Keratinocyte (primary cell): ENCODE data around the gene TTC1. TPM values are rescaled to one million over a fixed set of nuclear protein-coding genes. Genes with fewer than 3 reads are reported as not detected.
"Not testable (repeated sequence)": the region's sequence is repeated elsewhere in the genome, so short reads cannot be mapped to it uniquely, and the experiment has no call there.

Source experiments
- DNase-seq: peaks from one replicate; pipeline ENCODE4 v3.0.0-alpha.2; 2011; ENCODE audit warnings: low read depth, missing footprints, low spot score
- FAIRE-seq: peaks from 2 replicates; lab custom pipeline; 2011; peaks lifted over from hg19 to GRCh38; lab: Jason Lieb, UNC
- H2AFZ ChIP-seq: 2 replicates; pipeline ENCODE4 v1.6.0; 2012; ENCODE audit warnings: low read length, control low read depth, inconsistent platforms; ENCODE audit not compliant: control insufficient read depth
- H3K27ac ChIP-seq: 2 replicates; pipeline ENCODE4 v1.5.1; 2011; ENCODE audit warnings: low read length; ENCODE audit not compliant: control insufficient read depth, insufficient read depth
- H3K27me3 ChIP-seq: 3 replicates; pipeline ENCODE4 v1.6.0; 2011; ENCODE audit warnings: low read length; ENCODE audit not compliant: control insufficient read depth, insufficient read depth; ENCODE audit errors: extremely low read depth
- H3K36me3 ChIP-seq, 2 experiments: 2 replicates in 1 of 2; 3 replicates in 1 of 2; pipeline ENCODE4 v1.5.1; 2011; ENCODE audit warnings: low read length in 2 of 2, mild to moderate bottlenecking in 1 of 2; ENCODE audit not compliant: control insufficient read depth in 2 of 2, insufficient read depth in 2 of 2; ENCODE audit errors: extremely low read depth in 1 of 2
- H3K4me1 ChIP-seq: 3 replicates; pipeline ENCODE4 v1.5.1; 2011; ENCODE audit warnings: low read length; ENCODE audit not compliant: control insufficient read depth, insufficient read depth; ENCODE audit errors: extremely low read depth
- H3K4me2 ChIP-seq: 3 replicates; pipeline ENCODE4 v1.6.0; 2011; ENCODE audit warnings: low read depth, low read length; ENCODE audit not compliant: control insufficient read depth, insufficient read depth; ENCODE audit errors: extremely low read depth
- H3K4me3 ChIP-seq, 3 experiments: fragments of 200-600 bp in 1 of 3; sonication (generic) in 1 of 3; 2 replicates in 2 of 3; 3 replicates in 1 of 3; pipeline ENCODE4 v1.5.1; 2011 to 2016; ENCODE audit warnings: low read length in 3 of 3, mild to moderate bottlenecking in 3 of 3, control low read depth in 2 of 3, inconsistent platforms in 1 of 3, low read depth in 1 of 3, mixed read lengths in 1 of 3, mixed run types in 1 of 3, moderate library complexity in 1 of 3; ENCODE audit not compliant: control insufficient read depth in 2 of 3, insufficient read depth in 2 of 3; ENCODE audit errors: extremely low read depth in 1 of 3
- H3K79me2 ChIP-seq: 2 replicates; pipeline ENCODE4 v1.6.0; 2012; ENCODE audit warnings: low read length; ENCODE audit not compliant: control insufficient read depth, insufficient read depth
- H3K9ac ChIP-seq: 3 replicates; pipeline ENCODE4 v1.6.0; 2011; ENCODE audit warnings: low read length; ENCODE audit not compliant: control insufficient read depth, insufficient read depth; ENCODE audit errors: extremely low read depth
- H3K9me1 ChIP-seq: 3 replicates; pipeline ENCODE4 v1.6.0; 2011; ENCODE audit warnings: low read length; ENCODE audit not compliant: control insufficient read depth, insufficient read depth; ENCODE audit errors: extremely low read depth
- H3K9me3 ChIP-seq: 2 replicates; pipeline ENCODE4 v1.5.1; 2012; ENCODE audit warnings: low read depth, low read length; ENCODE audit not compliant: control insufficient read depth
- H4K20me1 ChIP-seq: 3 replicates; pipeline ENCODE4 v1.6.0; 2011; ENCODE audit warnings: low read length; ENCODE audit not compliant: control insufficient read depth, insufficient read depth; ENCODE audit errors: extremely low read depth
- CTCF ChIP-seq, 3 experiments: IDR thresholded peaks in 1 of 3; conservative IDR thresholded peaks in 1 of 3; optimal IDR thresholded peaks in 1 of 3; 2 replicates in 2 of 3; 3 replicates in 1 of 3; pipeline versions ENCODE3 to v1.5.1; 2011; ENCODE audit warnings: low read length in 3 of 3, mild to moderate bottlenecking in 3 of 3, moderate library complexity in 2 of 3, control low read depth in 1 of 3, inconsistent platforms in 1 of 3; ENCODE audit not compliant: insufficient read depth in 2 of 3; ENCODE audit errors: extremely low read depth in 1 of 3
- EZH2 ChIP-seq: IDR thresholded peaks from one replicate; pipeline ENCODE4 v1.6.1; 2012; ENCODE audit warnings: inconsistent platforms, mild to moderate bottlenecking, low read length, moderate library complexity
- dilution Hi-C: fragments of 300-500 bp; cut with MboI; formaldehyde crosslinking; loops from one replicate; pipeline ENCODE4 v1.7.0; 2020; ENCODE audit warnings: low sequenced_read_pairs; ENCODE audit not compliant: extremely low pct_ligation_motif_present
- polyA plus RNA-seq, 5 experiments: library from polyadenylated mRNA; depleted of rRNA in 3 of 5; stranded (reverse) in 3 of 5; stranded (forward) in 1 of 5; unstranded in 1 of 5; fragments of >200 nt; gene quantifications; 1 replicate in 1 of 5; 2 replicates in 3 of 5; 3 replicates in 1 of 5; pipeline versions ENCODE4 v1.2.1 to v1.2.3, GENCODE V29; 2011 to 2012; ENCODE audit warnings: missing spikeins in 2 of 5, low read depth in 1 of 5, low replicate concordance in 1 of 5

The TTC1 gene
- polyA plus RNA-seq, 1 donor (not counting 4 experiments of a cell fraction or from before 2014, with no cell fraction given) = 51.7 TPM

- Histone ChIP-seq H4K20me1 (no peaks in the 10 kb centered on the region), H3K4me2 (peak overlapping the region; percentile 46), H3K27ac (no peak overlapping the region), H3K9ac (no peak overlapping the region), H3K9me1 (no peaks in the 10 kb centered on the region), H2AFZ (no peak overlapping the region), H3K36me3 (peaks cover 8 to 9% of the 10 kb centered on the region in 2 experiments), H3K9me3 (no peaks in the 10 kb centered on the region), H3K79me2 (peaks cover 46% of the 10 kb centered on the region), H3K4me1 (peaks cover 15% of the 10 kb centered on the region), H3K27me3 (no peaks in the 10 kb centered on the region), H3K4me3 (no peak overlapping the region)
- FAIRE-seq (no peak), DNase-seq (no peak)
- dilution Hi-C loops = no loop called here
- TF ChIP-seq CTCF (optimal IDR thresholded peaks at IDR 0.05 in 1 of 3, IDR thresholded peaks at IDR 0.05 in 1 of 3, conservative IDR thresholded peaks at IDR 0.05 in 1 of 3; ENCODE audit: extremely low read depth in 1 of 3, insufficient read depth in 2 of 3, low read length in 3 of 3) (no peak), EZH2 (no peak)
Observed at GRCh38 chr5:160011471-160011870, 2.5 kb downstream of the TTC1 start.

- peaks cover 43% of the 10 kb centered on the region for H3K79me2 ChIP-seq
- dilution Hi-C loops, FAIRE-seq, H3K9me3 ChIP-seq, DNase-seq, H3K9ac ChIP-seq, H3K4me3 ChIP-seq, H3K4me2 ChIP-seq, H2AFZ ChIP-seq, H3K27me3 ChIP-seq, H3K27ac ChIP-seq, H4K20me1 ChIP-seq, H3K9me1 ChIP-seq: not testable (repeated sequence)
- H3K36me3 ChIP-seq = peaks cover 8 to 11% of the 10 kb centered on the region in 2 experiments
- H3K4me1 ChIP-seq = peaks cover 15% of the 10 kb centered on the region
Observed at GRCh38 chr5:160014197-160014596, 5.3 kb downstream of the TTC1 start.
